ENCODE data around the gene MTR.

DNA sequence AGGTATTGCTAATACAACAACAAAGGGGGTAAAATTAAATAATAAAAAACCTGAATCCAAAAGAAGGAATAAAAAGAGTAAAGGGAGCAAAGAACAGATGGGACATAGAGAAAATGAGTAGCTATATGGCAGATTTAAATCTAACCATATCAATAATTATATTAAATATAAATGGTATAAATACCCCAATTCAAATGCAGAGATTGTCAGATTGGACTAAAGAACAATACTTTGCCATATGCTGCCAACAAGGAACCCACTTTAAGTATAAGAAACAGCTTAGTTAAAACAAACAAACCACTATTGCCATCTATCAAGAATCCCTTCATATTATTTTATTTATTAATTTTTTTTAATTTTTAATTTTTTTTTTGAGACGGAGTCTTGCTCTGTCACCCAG, 122.4 kb downstream of the MTR start:
- TF ChIP-seq, protein P1, sequence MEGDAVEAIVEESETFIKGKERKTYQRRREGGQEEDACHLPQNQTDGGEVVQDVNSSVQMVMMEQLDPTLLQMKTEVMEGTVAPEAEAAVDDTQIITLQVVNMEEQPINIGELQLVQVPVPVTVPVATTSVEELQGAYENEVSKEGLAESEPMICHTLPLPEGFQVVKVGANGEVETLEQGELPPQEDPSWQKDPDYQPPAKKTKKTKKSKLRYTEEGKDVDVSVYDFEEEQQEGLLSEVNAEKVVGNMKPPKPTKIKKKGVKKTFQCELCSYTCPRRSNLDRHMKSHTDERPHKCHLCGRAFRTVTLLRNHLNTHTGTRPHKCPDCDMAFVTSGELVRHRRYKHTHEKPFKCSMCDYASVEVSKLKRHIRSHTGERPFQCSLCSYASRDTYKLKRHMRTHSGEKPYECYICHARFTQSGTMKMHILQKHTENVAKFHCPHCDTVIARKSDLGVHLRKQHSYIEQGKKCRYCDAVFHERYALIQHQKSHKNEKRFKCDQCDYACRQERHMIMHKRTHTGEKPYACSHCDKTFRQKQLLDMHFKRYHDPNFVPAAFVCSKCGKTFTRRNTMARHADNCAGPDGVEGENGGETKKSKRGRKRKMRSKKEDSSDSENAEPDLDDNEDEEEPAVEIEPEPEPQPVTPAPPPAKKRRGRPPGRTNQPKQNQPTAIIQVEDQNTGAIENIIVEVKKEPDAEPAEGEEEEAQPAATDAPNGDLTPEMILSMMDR (IDR thresholded peaks at IDR 0.05) = no peak
- TF ChIP-seq POLR2A (IDR thresholded peaks at IDR 0.05) = no peak
